ENCODE data around the gene DOK7.

- no peak for TF ChIP-seq CTCF (conservative IDR thresholded peaks at IDR 0.05)
- TF ChIP-seq EZH2 (IDR thresholded peaks at IDR 0.05; ENCODE audit: low read depth), result no peak
Observed at GRCh38 chr4:3485011-3485791, 22.1 kb downstream of the DOK7 start.

All from PC-9 (cell line).